T-cell (primary cell): Measurements from ENCODE around the gene SPDYE16. TPM values are rescaled to one million over a fixed set of nuclear protein-coding genes. Genes with fewer than 3 reads are reported as not detected.
"Not testable (repeated sequence)": the region's sequence is repeated elsewhere in the genome, so short reads cannot be mapped to it uniquely, and the experiment has no call there.

Experiments used
- ATAC-seq, 4 experiments: fragments of 200-7000 bp in 3 of 4; fragments of 150-1000 bp in 1 of 4; cut with Tn5 transposase; replicated peaks in 1 of 4; 1 replicate in 3 of 4; 2 replicates in 1 of 4; pipeline ENCODE4 v1.10.0; 2021; ENCODE audit warnings: moderate library complexity in 3 of 4, mild to moderate bottlenecking in 2 of 4, moderate number of reproducible peaks in 1 of 4
- CTCF ChIA-PET, 2 donors: fragments of 300-600 bp; sonication (Branson Sonifier 250); formaldehyde crosslinking; loops; one replicate each; lab custom pipeline; 2022; ENCODE audit warnings: antibody characterized with exemption in 2 of 2; lab: Charles Lee
- POLR2A ChIA-PET, 2 donors: fragments of 300-600 bp; sonication (Branson Sonifier 250); formaldehyde crosslinking; loops; one replicate each; lab custom pipeline; 2022; ENCODE audit warnings: antibody characterized with exemption in 2 of 2; lab: Charles Lee
- DNase-seq, 35 experiments: peaks; one replicate each; pipeline versions ENCODE4 v3.0.0 to v3.0.0-alpha.2; 2013 to 2023
- H3K27ac ChIP-seq: one replicate; pipeline ENCODE4 v1.5.1; 2013; ENCODE audit warnings: low read length
- H3K27me3 ChIP-seq, 2 experiments: replicated peaks in 1 of 2; 1 replicate in 1 of 2; 2 replicates in 1 of 2; pipeline versions ENCODE4 v1.6.1 to v1.7.0; 2013; ENCODE audit warnings: low read length in 1 of 2, mixed read lengths in 1 of 2; ENCODE audit not compliant: control insufficient read depth in 2 of 2, insufficient read depth in 2 of 2; ENCODE audit errors: extremely low read depth in 1 of 2
- H3K36me3 ChIP-seq, 2 donors: 1 replicate in 1 of 2; 2 replicates in 1 of 2; pipeline versions ENCODE4 v1.6.1 to v1.7.0; 2013; ENCODE audit warnings: low read length in 1 of 2; ENCODE audit not compliant: control insufficient read depth in 2 of 2, insufficient read depth in 1 of 2; ENCODE audit errors: extremely low read depth in 1 of 2
- H3K4me1 ChIP-seq, 2 experiments: 1 replicate in 1 of 2; 2 replicates in 1 of 2; pipeline versions ENCODE4 v1.6.1 to v1.7.0; 2013; ENCODE audit warnings: low read length in 2 of 2, mixed read lengths in 1 of 2; ENCODE audit not compliant: insufficient read depth in 2 of 2, control insufficient read depth in 1 of 2; ENCODE audit errors: extremely low read depth in 1 of 2
- H3K4me3 ChIP-seq, 2 donors: 1 replicate in 1 of 2; 2 replicates in 1 of 2; pipeline versions ENCODE4 v1.5.1 to v1.7.0; 2013; ENCODE audit warnings: mild to moderate bottlenecking in 2 of 2, low read length in 1 of 2, moderate library complexity in 1 of 2; ENCODE audit not compliant: control insufficient read depth in 1 of 2; ENCODE audit errors: extremely low read depth in 1 of 2
- H3K9me3 ChIP-seq: 2 replicates; pipeline ENCODE4 v1.7.0; 2013
- H3K27ac Mint-ChIP-seq, 2 donors: one replicate each; pipeline ENCODE4 v1.8.0; 2020 to 2021; ENCODE audit warnings: mild to moderate bottlenecking in 2 of 2, mixed read lengths in 2 of 2
- H3K27me3 Mint-ChIP-seq, 2 donors: one replicate each; pipeline ENCODE4 v1.8.0; 2021 to 2022; ENCODE audit warnings: mixed read lengths in 2 of 2
- H3K36me3 Mint-ChIP-seq: one replicate; pipeline ENCODE4 v1.8.0; 2021; ENCODE audit warnings: mixed read lengths
- H3K4me1 Mint-ChIP-seq, 3 donors: one replicate each; pipeline ENCODE4 v1.8.0; 2020 to 2022; ENCODE audit warnings: mixed read lengths in 3 of 3, mild to moderate bottlenecking in 1 of 3
- H3K4me3 Mint-ChIP-seq, 3 donors: one replicate each; pipeline ENCODE4 v1.8.0; 2020 to 2022; ENCODE audit warnings: mild to moderate bottlenecking in 3 of 3, mixed read lengths in 3 of 3, moderate library complexity in 3 of 3
- H3K9me3 Mint-ChIP-seq, 3 donors: one replicate each; pipeline ENCODE4 v1.8.0; 2020 to 2022; ENCODE audit warnings: mixed read lengths in 3 of 3
- WGBS: methylation state at CpG from one replicate; pipeline ENCODE4 v1.1.5; 2013; ENCODE audit warnings: missing lambda C conversion rate; ENCODE audit not compliant: insufficient coverage; 5-methylcytosine and 5-hydroxymethylcytosine counted together
- total RNA-seq, 35 experiments: library from RNA in 6 of 35; stranded (reverse) in 6 of 35; fragments of 120-200 nt in 1 of 35; gene quantifications; one replicate each; pipeline versions ENCODE4 v1.2.1 to v1.2.4 and lab custom pipeline; 2013 to 2026

SPDYE16 gene
- total RNA-seq, 5 donors from 2014 or later (not counting 1 experiment from before 2014, with no cell fraction given), result 0.33 to 0.96 (median 0.73) TPM

- ATAC-seq (no peak), DNase-seq (no peak)
- POLR2A ChIA-PET, result interaction anchor here in 1 of 2 donors (0.6 kb wide), 1 partner anchor 620 kb away, joined by 3 read pairs; no protein-coding TSS in a partner anchor
- Mint-ChIP-seq H3K4me1 (peaks cover 0 to 3% (median 0%) of the 10 kb centered on the region in 3 donors), H3K27me3 (no peaks in the 10 kb centered on the region), H3K4me3 (no peak overlapping the region), H3K36me3 (peaks cover 32% of the 10 kb centered on the region), H3K9me3 (no peaks in the 10 kb centered on the region), H3K27ac (no peak overlapping the region)
- Histone ChIP-seq H3K27ac (no peak overlapping the region), H3K27me3 (no peaks in the 10 kb centered on the region), H3K4me3 (no peak overlapping the region), H3K36me3 (peaks cover 10 to 11% of the 10 kb centered on the region in 2 donors), H3K9me3 (no peaks in the 10 kb centered on the region), H3K4me1 (no peaks in the 10 kb centered on the region)
- CTCF ChIA-PET, result interaction anchor here in 1 of 2 donors (0.7 kb wide), 1 partner anchor 586 kb away, joined by 3 read pairs; no protein-coding TSS in a partner anchor
- WGBS, result 98% methylated on average over 25 of the region's 32 CpGs
Measured at GRCh38 chr7:76505168-76506080, 37.7 kb downstream of the SPDYE16 start.

DNA sequence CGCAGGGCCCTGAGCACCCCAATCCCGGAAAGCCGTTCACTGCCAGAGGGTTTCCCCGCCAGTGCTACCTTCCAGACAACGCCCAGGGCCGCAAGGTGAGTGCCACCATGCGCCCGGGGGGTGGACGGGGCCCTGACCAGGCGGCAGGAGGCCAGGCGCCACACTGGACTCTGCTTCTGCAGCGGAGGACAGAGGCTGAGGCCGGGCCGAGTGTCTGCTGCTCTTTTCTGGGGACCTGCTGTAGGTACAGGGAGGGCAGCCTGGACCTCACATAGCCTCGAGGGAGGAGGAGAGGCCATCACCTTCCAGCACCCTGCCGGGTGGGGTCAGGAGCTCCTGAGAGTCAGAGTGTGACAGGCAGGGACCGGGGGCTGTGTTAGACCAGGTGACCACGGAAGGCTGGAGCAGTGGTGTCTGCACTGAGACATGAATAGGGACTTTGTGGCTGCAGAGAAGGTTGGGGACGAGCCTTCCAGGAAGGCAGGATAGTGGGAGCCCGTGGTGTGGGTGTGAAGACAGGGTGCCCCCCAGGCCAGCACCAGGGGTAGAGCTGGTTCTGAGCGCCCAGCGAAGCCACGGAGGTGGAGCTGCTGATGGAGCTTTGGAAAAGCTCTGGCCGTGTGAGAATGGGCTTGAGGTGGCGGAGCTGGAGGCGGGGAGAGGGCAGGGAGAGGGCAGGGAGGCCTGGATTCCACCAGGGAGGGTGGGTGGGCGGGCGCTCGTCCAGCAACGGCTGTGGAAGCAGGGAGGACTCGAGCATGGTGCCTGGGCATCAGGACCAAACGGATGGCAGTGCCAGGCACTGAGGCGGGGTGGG lies 38.5 kb downstream of the SPDYE16 start:
- not testable (repeated sequence) for H3K4me1 Mint-ChIP-seq

GRCh38 chr7:76503244-76503643 lies 39.9 kb downstream of the SPDYE16 start:
- CTCF ChIA-PET, H3K4me3 Mint-ChIP-seq, DNase-seq, ATAC-seq, H3K27ac ChIP-seq, H3K27me3 ChIP-seq, H3K4me1 Mint-ChIP-seq, H3K9me3 ChIP-seq, H3K27me3 Mint-ChIP-seq, H3K9me3 Mint-ChIP-seq, POLR2A ChIA-PET, H3K27ac Mint-ChIP-seq, H3K4me1 ChIP-seq, H3K4me3 ChIP-seq: not testable (repeated sequence)
- H3K36me3 Mint-ChIP-seq, result peaks cover 32% of the 10 kb centered on the region
- H3K36me3 ChIP-seq, result peaks cover 10 to 11% of the 10 kb centered on the region in 2 donors
- WGBS, result 100% methylated on average over 3 of the region's 12 CpGs

More for the DNA sequence above, 38.5 kb downstream of the SPDYE16 start:
- POLR2A ChIA-PET, result interaction anchor here in 1 of 2 donors (0.6 kb wide), 1 partner anchor 621 kb away, joined by 3 read pairs; no protein-coding TSS in a partner anchor
- H3K9me3 Mint-ChIP-seq, H3K4me3 ChIP-seq, H3K27me3 ChIP-seq, H3K4me3 Mint-ChIP-seq, DNase-seq, CTCF ChIA-PET, H3K9me3 ChIP-seq, ATAC-seq, H3K27ac Mint-ChIP-seq, H3K27me3 Mint-ChIP-seq, H3K4me1 ChIP-seq, H3K27ac ChIP-seq: not testable (repeated sequence)
- WGBS, result 93% methylated on average over 13 of the region's 33 CpGs
- peaks cover 32% of the 10 kb centered on the region for H3K36me3 Mint-ChIP-seq
- H3K36me3 ChIP-seq, result peaks cover 10 to 11% of the 10 kb centered on the region in 2 donors

DNA sequence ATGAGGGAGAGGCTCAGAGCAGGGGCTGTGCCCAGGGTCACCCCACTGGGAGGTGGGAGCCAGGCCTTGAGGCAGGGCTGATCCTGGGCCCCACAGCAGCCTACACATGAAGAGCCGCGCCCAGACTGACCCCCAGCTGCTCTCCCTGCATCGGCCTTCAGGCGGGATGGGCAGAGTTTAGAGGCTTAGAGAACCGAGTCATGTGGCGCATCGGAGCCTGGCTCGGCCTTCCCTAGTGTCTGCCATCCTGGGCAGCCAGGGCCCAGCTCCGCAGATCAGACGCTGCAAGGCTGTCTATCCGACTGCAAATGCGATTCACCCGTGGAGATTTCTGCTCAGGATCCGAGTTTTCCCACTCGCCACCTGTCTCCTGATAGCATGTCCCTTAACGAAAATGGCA lies 40.3 kb downstream of the SPDYE16 start:
- WGBS, result 90% methylated on average over 9 of the region's 16 CpGs
- H3K9me3 ChIP-seq, ATAC-seq: not testable (repeated sequence)

DNA sequence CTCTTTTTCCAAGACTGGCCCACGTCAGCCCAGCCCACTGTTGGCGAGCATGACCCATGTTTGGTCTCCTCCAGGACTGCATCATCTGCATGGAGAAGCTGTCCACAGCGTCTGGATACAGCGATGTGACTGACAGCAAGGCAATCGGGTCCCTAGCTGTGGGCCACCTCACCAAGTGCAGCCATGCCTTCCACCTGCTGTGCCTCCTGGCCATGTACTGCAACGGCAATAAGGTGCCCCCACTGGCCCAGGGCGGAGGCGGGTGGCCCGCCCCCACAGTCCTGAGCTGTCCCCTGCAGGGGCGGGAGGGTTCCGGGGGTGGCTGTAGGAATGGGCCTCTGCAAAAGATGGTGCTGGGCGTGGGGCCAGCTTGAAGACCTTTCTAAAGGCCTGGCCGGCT lies 40.9 kb downstream of the SPDYE16 start:
- DNase-seq, H3K4me1 Mint-ChIP-seq, H3K27ac Mint-ChIP-seq, H3K9me3 Mint-ChIP-seq, H3K27ac ChIP-seq, H3K4me3 Mint-ChIP-seq, H3K36me3 ChIP-seq, H3K27me3 ChIP-seq, H3K9me3 ChIP-seq, CTCF ChIA-PET, ATAC-seq, H3K4me1 ChIP-seq, H3K4me3 ChIP-seq, H3K27me3 Mint-ChIP-seq: not testable (repeated sequence)
- H3K36me3 Mint-ChIP-seq, result peaks cover 32% of the 10 kb centered on the region
- WGBS, result 93% methylated on average over 8 of the region's 13 CpGs
- POLR2A ChIA-PET, result interaction anchor here in 1 of 2 donors (0.7 kb wide), 1 partner anchor 184 kb away, joined by 5 read pairs; no protein-coding TSS in a partner anchor

More for the DNA sequence above, 40.3 kb downstream of the SPDYE16 start:
- H3K27me3 ChIP-seq, H3K9me3 Mint-ChIP-seq, CTCF ChIA-PET, H3K4me1 Mint-ChIP-seq, POLR2A ChIA-PET, H3K4me1 ChIP-seq, H3K27ac ChIP-seq, H3K27ac Mint-ChIP-seq, DNase-seq, H3K27me3 Mint-ChIP-seq, H3K4me3 ChIP-seq, H3K4me3 Mint-ChIP-seq: not testable (repeated sequence)
- peaks cover 32% of the 10 kb centered on the region for H3K36me3 Mint-ChIP-seq
- peaks cover 10 to 11% of the 10 kb centered on the region in 2 donors for H3K36me3 ChIP-seq

- peak in 1 of 35 experiments; percentile 12 for DNase-seq
- CTCF ChIA-PET, result interaction anchor here in 1 of 2 donors (0.5 kb wide), 1 partner anchor 322 kb away, joined by 3 read pairs; no protein-coding TSS in a partner anchor
- H3K27me3 ChIP-seq, H3K36me3 ChIP-seq, H3K4me3 Mint-ChIP-seq, H3K27me3 Mint-ChIP-seq, H3K9me3 Mint-ChIP-seq, H3K9me3 ChIP-seq, POLR2A ChIA-PET, H3K27ac ChIP-seq, H3K4me1 Mint-ChIP-seq, H3K4me3 ChIP-seq, H3K4me1 ChIP-seq: not testable (repeated sequence)
- Mint-ChIP-seq H3K27ac (peak overlapping the region in 1 of 2 donors; percentile 16), H3K36me3 (peaks cover 22% of the 10 kb centered on the region)
- no CpG with 5 or more reads among the region's 19 CpGs for WGBS
- peak in 3 of 4 experiments; percentile 50 to 90 (median 59) for ATAC-seq
Measured at GRCh38 chr7:76499924-76500241, 43.2 kb downstream of the SPDYE16 start.
